Fibroblast of pulmonary artery (primary cell): Measurements from ENCODE around the gene ORM2.

Source experiments
- DNase-seq: peaks from one replicate; pipeline ENCODE4 v3.0.0-alpha.2; 2010; ENCODE audit warnings: low read depth
- H3K4me3 ChIP-seq: replicated peaks from 2 replicates; pipeline ENCODE4 v1.5.1; 2011; ENCODE audit warnings: low read depth, mild to moderate bottlenecking, control low read depth, low read length, moderate library complexity
- CTCF ChIP-seq: IDR thresholded peaks from 2 replicates; pipeline ENCODE4 v1.5.1; 2011; ENCODE audit warnings: mild to moderate bottlenecking, control low read depth, low read length, inconsistent platforms; ENCODE audit errors: missing control alignments

The ORM2 gene

GRCh38 chr9:114284316-114285060 lies 45.2 kb upstream of the ORM2 start:
- DNase-seq, result no peak
- H3K4me3 ChIP-seq, result no peak overlapping the region
- TF ChIP-seq CTCF, result no peak

GRCh38 chr9:114285166-114285867 lies 44.4 kb upstream of the ORM2 start:
- H3K4me3 ChIP-seq, result no peak overlapping the region
- peak; percentile 23 for TF ChIP-seq CTCF
- DNase-seq, result peak; percentile 85

GRCh38 chr9:114286146-114286679 lies 43.5 kb upstream of the ORM2 start:
- no peak for DNase-seq
- no peak overlapping the region for H3K4me3 ChIP-seq
- TF ChIP-seq CTCF, result no peak

- DNase-seq, result no peak
- no peak for TF ChIP-seq CTCF
Measured at GRCh38 chr9:114287001-114287762, 42.5 kb upstream of the ORM2 start.

GRCh38 chr9:114287763-114288192 lies 41.9 kb upstream of the ORM2 start:
- no peak overlapping the region for H3K4me3 ChIP-seq
- TF ChIP-seq CTCF, result no peak
- no peak for DNase-seq

More at GRCh38 chr9:114287001-114287762, 42.5 kb upstream of the ORM2 start:
- H3K4me3 ChIP-seq, result no peak overlapping the region

- DNase-seq, result peak; percentile 44
- no peak overlapping the region for H3K4me3 ChIP-seq
- no peak for TF ChIP-seq CTCF
Measured at GRCh38 chr9:114288193-114289091, 41.2 kb upstream of the ORM2 start.
